Liver (tissue), 3 donors: ENCODE data around the gene RELL2.

Source experiments
- GABPA ChIP-seq, 2 donors: IDR thresholded peaks in 1 of 2; conservative IDR thresholded peaks in 1 of 2; 2 replicates each; pipeline ENCODE4 v1.6.1; 2016; ENCODE audit warnings: antibody characterized with exemption in 2 of 2, mild to moderate bottlenecking in 1 of 2, moderate library complexity in 1 of 2
- RAD21 ChIP-seq, 2 donors: IDR thresholded peaks; 2 replicates each; pipeline ENCODE4 v1.6.1; 2016; ENCODE audit warnings: antibody characterized with exemption in 2 of 2, mild to moderate bottlenecking in 2 of 2
- SP1 ChIP-seq: IDR thresholded peaks from 2 replicates; pipeline ENCODE4 v1.6.1; 2018; ENCODE audit warnings: antibody characterized with exemption, mild to moderate bottlenecking
- TF ChIP-seq, protein P1 (sequence below): IDR thresholded peaks from 2 replicates; pipeline ENCODE4 v1.6.1; 2016; ENCODE audit warnings: antibody characterized with exemption, mild to moderate bottlenecking
- TF ChIP-seq, protein P2 (sequence below): fragments of 150-350 bp; IDR thresholded peaks from 2 replicates; pipeline ENCODE4 v1.5.1; 2017; ENCODE audit warnings: improper control_type of control experiment, low read depth, low read length; ENCODE audit not compliant: missing input control
- TF ChIP-seq, protein P3 (sequence below): IDR thresholded peaks from 2 replicates; pipeline ENCODE4 v1.6.1; 2016; ENCODE audit warnings: antibody characterized with exemption
- donor health status: healthy.
- donor health status: healthy.

- TF ChIP-seq, protein P1, sequence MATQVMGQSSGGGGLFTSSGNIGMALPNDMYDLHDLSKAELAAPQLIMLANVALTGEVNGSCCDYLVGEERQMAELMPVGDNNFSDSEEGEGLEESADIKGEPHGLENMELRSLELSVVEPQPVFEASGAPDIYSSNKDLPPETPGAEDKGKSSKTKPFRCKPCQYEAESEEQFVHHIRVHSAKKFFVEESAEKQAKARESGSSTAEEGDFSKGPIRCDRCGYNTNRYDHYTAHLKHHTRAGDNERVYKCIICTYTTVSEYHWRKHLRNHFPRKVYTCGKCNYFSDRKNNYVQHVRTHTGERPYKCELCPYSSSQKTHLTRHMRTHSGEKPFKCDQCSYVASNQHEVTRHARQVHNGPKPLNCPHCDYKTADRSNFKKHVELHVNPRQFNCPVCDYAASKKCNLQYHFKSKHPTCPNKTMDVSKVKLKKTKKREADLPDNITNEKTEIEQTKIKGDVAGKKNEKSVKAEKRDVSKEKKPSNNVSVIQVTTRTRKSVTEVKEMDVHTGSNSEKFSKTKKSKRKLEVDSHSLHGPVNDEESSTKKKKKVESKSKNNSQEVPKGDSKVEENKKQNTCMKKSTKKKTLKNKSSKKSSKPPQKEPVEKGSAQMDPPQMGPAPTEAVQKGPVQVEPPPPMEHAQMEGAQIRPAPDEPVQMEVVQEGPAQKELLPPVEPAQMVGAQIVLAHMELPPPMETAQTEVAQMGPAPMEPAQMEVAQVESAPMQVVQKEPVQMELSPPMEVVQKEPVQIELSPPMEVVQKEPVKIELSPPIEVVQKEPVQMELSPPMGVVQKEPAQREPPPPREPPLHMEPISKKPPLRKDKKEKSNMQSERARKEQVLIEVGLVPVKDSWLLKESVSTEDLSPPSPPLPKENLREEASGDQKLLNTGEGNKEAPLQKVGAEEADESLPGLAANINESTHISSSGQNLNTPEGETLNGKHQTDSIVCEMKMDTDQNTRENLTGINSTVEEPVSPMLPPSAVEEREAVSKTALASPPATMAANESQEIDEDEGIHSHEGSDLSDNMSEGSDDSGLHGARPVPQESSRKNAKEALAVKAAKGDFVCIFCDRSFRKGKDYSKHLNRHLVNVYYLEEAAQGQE = no peak
- TF ChIP-seq, protein P2, sequence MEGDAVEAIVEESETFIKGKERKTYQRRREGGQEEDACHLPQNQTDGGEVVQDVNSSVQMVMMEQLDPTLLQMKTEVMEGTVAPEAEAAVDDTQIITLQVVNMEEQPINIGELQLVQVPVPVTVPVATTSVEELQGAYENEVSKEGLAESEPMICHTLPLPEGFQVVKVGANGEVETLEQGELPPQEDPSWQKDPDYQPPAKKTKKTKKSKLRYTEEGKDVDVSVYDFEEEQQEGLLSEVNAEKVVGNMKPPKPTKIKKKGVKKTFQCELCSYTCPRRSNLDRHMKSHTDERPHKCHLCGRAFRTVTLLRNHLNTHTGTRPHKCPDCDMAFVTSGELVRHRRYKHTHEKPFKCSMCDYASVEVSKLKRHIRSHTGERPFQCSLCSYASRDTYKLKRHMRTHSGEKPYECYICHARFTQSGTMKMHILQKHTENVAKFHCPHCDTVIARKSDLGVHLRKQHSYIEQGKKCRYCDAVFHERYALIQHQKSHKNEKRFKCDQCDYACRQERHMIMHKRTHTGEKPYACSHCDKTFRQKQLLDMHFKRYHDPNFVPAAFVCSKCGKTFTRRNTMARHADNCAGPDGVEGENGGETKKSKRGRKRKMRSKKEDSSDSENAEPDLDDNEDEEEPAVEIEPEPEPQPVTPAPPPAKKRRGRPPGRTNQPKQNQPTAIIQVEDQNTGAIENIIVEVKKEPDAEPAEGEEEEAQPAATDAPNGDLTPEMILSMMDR = no peak
- TF ChIP-seq, protein P3, sequence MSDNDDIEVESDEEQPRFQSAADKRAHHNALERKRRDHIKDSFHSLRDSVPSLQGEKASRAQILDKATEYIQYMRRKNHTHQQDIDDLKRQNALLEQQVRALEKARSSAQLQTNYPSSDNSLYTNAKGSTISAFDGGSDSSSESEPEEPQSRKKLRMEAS = no peak
- TF ChIP-seq GABPA (IDR thresholded peaks at IDR 0.05 in 1 of 2, conservative IDR thresholded peaks at IDR 0.05 in 1 of 2) = no peak
- TF ChIP-seq RAD21 (IDR thresholded peaks at IDR 0.05) = no peak
- TF ChIP-seq SP1 = peak; percentile 43
These were observed 44.0 kb downstream of the RELL2 start for GRCh38 chr5:141680751-141681201.
